Psoas muscle (tissue), 8 donors: Measurements from ENCODE around the gene IL1B. TPM values are rescaled to one million over a fixed set of nuclear protein-coding genes. Genes with fewer than 3 reads are reported as not detected.

Experiments
- ATAC-seq, 4 donors: fragments of 200-7000 bp; cut with Tn5 transposase; one replicate each; pipeline ENCODE4 v1.9.1; 2020; ENCODE audit warnings: moderate library complexity in 3 of 4, mild to moderate bottlenecking in 2 of 4
- DNase-seq, 2 donors: peaks; one replicate each; pipeline ENCODE4 v3.0.0-alpha.2; 2020
- H3K27ac ChIP-seq: fragments of 200-600 bp; one replicate; pipeline ENCODE4 v1.8.0; 2022
- H3K27me3 ChIP-seq, 3 donors: fragments of 200-600 bp in 1 of 3; one replicate each; pipeline versions ENCODE4 v1.6.1 to v1.8.0; 2013 to 2022; ENCODE audit warnings: low read length in 2 of 3, mild to moderate bottlenecking in 2 of 3, moderate library complexity in 1 of 3; ENCODE audit not compliant: insufficient read depth in 3 of 3
- H3K36me3 ChIP-seq, 2 donors: fragments of 200-600 bp in 1 of 2; one replicate each; pipeline versions ENCODE4 v1.6.1 to v1.8.0; 2013 to 2022; ENCODE audit warnings: low read depth in 1 of 2, mild to moderate bottlenecking in 1 of 2, moderate library complexity in 1 of 2; ENCODE audit not compliant: insufficient read depth in 1 of 2
- H3K4me1 ChIP-seq: fragments of 200-600 bp; one replicate; pipeline ENCODE4 v1.8.0; 2022
- H3K4me3 ChIP-seq: fragments of 200-600 bp; one replicate; pipeline ENCODE4 v1.8.0; 2022; ENCODE audit warnings: mild to moderate bottlenecking
- H3K9me3 ChIP-seq: fragments of 200-600 bp; one replicate; pipeline ENCODE4 v1.8.0; 2022
- CTCF ChIP-seq: fragments of 200-600 bp; IDR thresholded peaks from one replicate; pipeline ENCODE4 v1.8.0; 2022; ENCODE audit warnings: antibody characterized with exemption
- WGBS, 3 donors: extraction: QIAGEN DNeasy Blood & Tissue Kit; methylation state at CpG; one replicate each; pipeline versions ENCODE4 v1.1.6 to v1.1.7; 2013; 5-methylcytosine and 5-hydroxymethylcytosine counted together
- intact Hi-C, 2 donors: fragments of 100-400 bp; cut with DNase I; formaldehyde crosslinking; loops; one replicate each; pipeline versions ENCODE4 v1.11.0 to v1.14.2; 2022
- polyA plus RNA-seq, 3 donors: library from polyadenylated mRNA; stranded (reverse); fragments of 200-250 nt; gene quantifications; one replicate each; pipeline ENCODE4 v1.2.3, GENCODE V29; 2013
- total RNA-seq, 4 donors: library from RNA; stranded (reverse); fragmentation: NEBNext Ultra II Directional in 2 of 4; extraction: Animal tissue kit (Norgen Biotek cat#: 25700) in 2 of 4; gene quantifications; one replicate each; pipeline versions ENCODE4 v1.2.1 to v1.2.4, GENCODE V29; 2021 to 2023
- donor health status: healthy with polysubstance abuse.
- donor health status: DM: no; HTN: no; CAD: no; lungs with moderate emphysema.
- donor health status: Bipolar disorder and iron deficiency.
- donor health status: healthy.
- donor health status: DM: yes; HTN: yes; CAD: no.
- donor health status: DM: no; HTN: no; CAD: no.
- donor health status: DM: no; HTN: no; CAD: no.
- donor health status: DM: yes; HTN: yes; CAD: no.

IL1B gene
- total and polyA plus RNA-seq, 7 donors = 0.06 to 0.42 (median 0.27) TPM; not detected in 1

GRCh38 chr2:112883669-112884068 is 47.1 kb upstream of the IL1B start:
- Histone ChIP-seq H3K4me1 (no peaks in the 10 kb centered on the region), H3K9me3 (no peaks in the 10 kb centered on the region), H3K4me3 (no peak overlapping the region), H3K27me3 (no peaks in the 10 kb centered on the region), H3K36me3 (no peaks in the 10 kb centered on the region), H3K27ac (no peak overlapping the region)
- TF ChIP-seq CTCF = no peak
- no peak for DNase-seq
- WGBS, 3 donors = 74 to 80% (median 77%) methylated on average over 2 of the region's 2 CpGs
- ATAC-seq = no peak
- intact Hi-C loops = no loop called here

- Histone ChIP-seq H3K4me1 (no peaks in the 10 kb centered on the region), H3K4me3 (no peak overlapping the region), H3K36me3 (no peaks in the 10 kb centered on the region), H3K27me3 (no peaks in the 10 kb centered on the region), H3K27ac (no peak overlapping the region), H3K9me3 (no peaks in the 10 kb centered on the region)
- 74 to 84% (median 77%) methylated on average over 5 of the region's 5 CpGs for WGBS, 3 donors
- intact Hi-C loops = no loop called here
- TF ChIP-seq CTCF = no peak
- DNase-seq (no peak), ATAC-seq (no peak)
Measured at GRCh38 chr2:112881217-112881985, 44.8 kb upstream of the IL1B start.

- no peak for ATAC-seq
- H3K4me1 ChIP-seq = no peaks in the 10 kb centered on the region
- TF ChIP-seq CTCF = no peak
- WGBS, 3 donors = 43 to 53% (median 47%) methylated on average over 7 of the region's 7 CpGs
- no peak overlapping the region for H3K4me3 ChIP-seq
- no peaks in the 10 kb centered on the region for H3K27me3 ChIP-seq
- DNase-seq = no peak
- H3K27ac ChIP-seq = no peak overlapping the region
- H3K9me3 ChIP-seq = no peaks in the 10 kb centered on the region
- intact Hi-C loops = no loop called here
- H3K36me3 ChIP-seq = no peaks in the 10 kb centered on the region
Measured at GRCh38 chr2:112880696-112881095, 44.1 kb upstream of the IL1B start.

- DNase-seq (no peak), ATAC-seq (no peak)
- intact Hi-C loops = no loop called here
- H3K4me3 ChIP-seq = no peak overlapping the region
- H3K27me3 ChIP-seq = no peaks in the 10 kb centered on the region
- 84 to 88% (median 85%) methylated on average over 5 of the region's 5 CpGs for WGBS, 3 donors
- no peaks in the 10 kb centered on the region for H3K9me3 ChIP-seq
- no peak for TF ChIP-seq CTCF
- no peak overlapping the region for H3K27ac ChIP-seq
- H3K36me3 ChIP-seq = no peaks in the 10 kb centered on the region
- H3K4me1 ChIP-seq = no peaks in the 10 kb centered on the region
Measured at GRCh38 chr2:112880091-112880531, 43.5 kb upstream of the IL1B start.
